ENCODE results near the gene NFIB.

DNA sequence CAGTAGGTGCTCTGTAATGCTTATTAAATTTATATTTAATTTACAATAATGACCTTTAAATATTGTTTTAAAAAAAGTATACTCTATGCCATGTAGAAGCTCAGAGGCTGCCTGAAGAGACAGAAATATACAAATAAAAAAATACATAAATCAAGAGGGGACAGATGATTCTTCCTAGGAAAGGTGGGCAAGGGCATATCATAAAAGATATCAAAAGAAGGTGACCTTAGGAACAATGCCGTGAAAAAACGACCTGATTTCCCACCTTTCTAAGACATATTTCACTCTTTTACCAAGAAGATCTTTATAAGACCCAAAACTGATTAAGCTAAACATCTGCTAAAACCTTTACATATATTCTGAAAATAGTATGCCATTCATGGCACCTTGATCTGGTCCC is 128.9 kb downstream of the NFIB start:
- TF ChIP-seq, protein P1, sequence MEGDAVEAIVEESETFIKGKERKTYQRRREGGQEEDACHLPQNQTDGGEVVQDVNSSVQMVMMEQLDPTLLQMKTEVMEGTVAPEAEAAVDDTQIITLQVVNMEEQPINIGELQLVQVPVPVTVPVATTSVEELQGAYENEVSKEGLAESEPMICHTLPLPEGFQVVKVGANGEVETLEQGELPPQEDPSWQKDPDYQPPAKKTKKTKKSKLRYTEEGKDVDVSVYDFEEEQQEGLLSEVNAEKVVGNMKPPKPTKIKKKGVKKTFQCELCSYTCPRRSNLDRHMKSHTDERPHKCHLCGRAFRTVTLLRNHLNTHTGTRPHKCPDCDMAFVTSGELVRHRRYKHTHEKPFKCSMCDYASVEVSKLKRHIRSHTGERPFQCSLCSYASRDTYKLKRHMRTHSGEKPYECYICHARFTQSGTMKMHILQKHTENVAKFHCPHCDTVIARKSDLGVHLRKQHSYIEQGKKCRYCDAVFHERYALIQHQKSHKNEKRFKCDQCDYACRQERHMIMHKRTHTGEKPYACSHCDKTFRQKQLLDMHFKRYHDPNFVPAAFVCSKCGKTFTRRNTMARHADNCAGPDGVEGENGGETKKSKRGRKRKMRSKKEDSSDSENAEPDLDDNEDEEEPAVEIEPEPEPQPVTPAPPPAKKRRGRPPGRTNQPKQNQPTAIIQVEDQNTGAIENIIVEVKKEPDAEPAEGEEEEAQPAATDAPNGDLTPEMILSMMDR (conservative IDR thresholded peaks at IDR 0.05), result no peak
- TF ChIP-seq EZH2 (IDR thresholded peaks at IDR 0.05; ENCODE audit: low read depth), result no peak

Measured in PC-9 (cell line).